GM21576 (cell line): ENCODE results near the gene COPS9.

Experiments used
- ATAC-seq: cut with Tn5 transposase; IDR thresholded peaks from one replicate; pipeline ENCODE4 v1.9.1; 2021; ENCODE audit warnings: mild to moderate bottlenecking, moderate library complexity; ENCODE audit not compliant: unreplicated experiment

Gene COPS9

DNA sequence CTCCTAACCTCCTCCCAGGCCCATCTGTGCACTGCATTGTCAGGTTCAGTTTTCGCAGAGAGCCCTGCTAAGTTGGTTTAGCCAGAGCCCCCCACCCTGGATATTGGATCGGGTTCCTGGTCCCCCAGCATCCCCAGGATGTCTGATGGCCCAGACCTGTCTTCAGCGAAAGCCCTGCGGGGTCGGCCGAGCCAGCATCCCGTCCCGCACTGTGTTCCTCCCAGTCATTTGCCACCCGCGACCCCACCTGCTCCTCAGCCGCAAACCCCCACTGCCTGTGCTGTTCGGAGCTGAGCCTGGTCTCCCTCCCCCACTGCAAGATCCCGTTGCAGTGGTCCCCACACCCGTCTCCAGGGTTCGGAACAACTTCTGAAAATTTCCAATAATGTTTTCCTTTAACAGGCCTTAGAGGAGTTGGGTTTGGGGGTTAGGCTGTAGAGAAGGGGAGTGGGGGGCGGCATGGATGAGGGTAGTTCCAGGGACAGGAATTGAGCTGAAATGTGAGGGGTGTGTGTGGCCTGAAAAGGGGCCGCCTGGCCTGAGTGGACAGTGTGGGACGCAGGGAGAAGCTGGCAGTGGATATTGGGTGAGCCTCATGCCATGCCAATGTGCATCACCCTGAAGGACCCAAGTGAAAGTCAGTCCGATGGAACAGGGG, 1.6 kb upstream of the COPS9 start:
- ATAC-seq = no peak

GRCh38 chr2:240136671-240137292, 677 bp upstream of the COPS9 start:
- peak; percentile 11 for ATAC-seq

GRCh38 chr2:240135706-240136012, 446 bp downstream of the COPS9 start:
- no peak for ATAC-seq

GRCh38 chr2:240134956-240135520, 1.1 kb downstream of the COPS9 start:
- ATAC-seq = no peak

- ATAC-seq = no peak
Observed at GRCh38 chr2:240134466-240134865, 1.6 kb downstream of the COPS9 start.

DNA sequence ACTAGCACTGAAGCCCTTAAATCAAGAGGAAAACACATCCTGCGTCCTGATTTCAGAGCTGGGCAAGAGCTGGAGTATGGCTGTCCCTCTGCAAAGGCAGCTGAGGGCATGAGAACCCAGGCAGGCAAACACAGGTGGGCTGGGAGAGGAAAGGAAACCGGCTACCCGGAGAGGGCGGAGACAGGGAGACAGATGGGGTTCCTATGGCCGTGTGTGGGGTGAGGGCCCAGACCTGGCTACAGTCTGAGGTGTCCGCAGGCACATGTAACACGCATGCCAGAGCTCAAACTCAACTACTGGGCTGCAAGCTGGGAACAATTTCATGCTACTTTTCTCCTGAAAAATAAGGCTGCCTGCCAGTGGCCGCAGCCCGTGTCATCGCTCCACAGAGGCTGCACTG, 2.7 kb downstream of the COPS9 start:
- no peak for ATAC-seq

DNA sequence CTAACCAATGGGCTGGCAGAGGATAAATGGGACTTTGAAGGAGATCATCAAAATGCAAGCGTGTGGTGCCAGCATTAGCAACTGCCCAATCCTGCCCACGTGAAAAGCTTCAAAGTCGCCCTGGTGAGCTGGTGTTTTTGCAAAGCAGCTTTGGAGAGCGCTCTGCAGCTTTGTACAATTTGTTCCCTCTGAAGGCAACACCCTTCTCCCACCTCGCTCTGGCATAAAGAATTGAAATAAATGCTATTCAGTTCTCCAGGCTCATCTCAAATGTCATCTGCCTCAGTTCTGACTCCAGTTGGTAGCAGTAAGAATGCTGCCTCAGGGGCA, 3.5 kb downstream of the COPS9 start:
- ATAC-seq = no peak

DNA sequence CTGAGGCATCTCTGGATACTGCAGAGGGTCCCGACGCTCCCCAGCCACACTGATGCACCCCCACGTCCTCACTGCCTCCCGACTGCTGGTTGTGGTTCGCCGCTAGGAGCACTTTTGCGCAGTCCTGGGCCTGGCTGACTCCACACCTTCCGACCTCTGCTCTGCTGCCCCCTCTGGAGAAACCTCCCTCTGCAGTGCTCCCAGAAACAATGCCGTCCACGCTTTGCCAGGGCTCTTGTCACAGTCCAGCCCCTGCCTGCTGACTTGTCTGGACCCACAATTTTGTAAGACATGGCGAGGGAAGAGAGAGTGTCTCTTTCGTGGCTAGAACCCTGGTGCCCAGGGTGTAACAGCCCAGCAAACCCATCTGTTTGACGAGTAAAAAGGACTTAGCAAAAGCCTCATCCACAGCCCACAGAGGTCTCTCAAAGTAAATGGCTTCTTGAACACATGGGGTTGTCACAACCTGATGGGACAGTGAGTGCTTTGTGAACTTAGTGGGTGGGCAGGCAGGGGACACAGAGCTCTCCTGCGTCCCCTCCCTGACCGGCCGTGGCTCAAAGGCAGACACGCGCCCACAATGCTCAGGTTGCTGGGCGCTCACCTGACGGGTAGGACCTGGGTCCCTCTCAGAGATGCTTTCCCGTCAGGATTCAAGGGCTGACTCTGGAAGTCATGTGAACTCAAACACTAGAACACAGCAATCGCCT, 4.0 kb downstream of the COPS9 start:
- no peak for ATAC-seq

- ATAC-seq = no peak
Observed at GRCh38 chr2:240131296-240131695, 4.8 kb downstream of the COPS9 start.

- ATAC-seq = no peak
Observed at GRCh38 chr2:240130393-240131195, 5.5 kb downstream of the COPS9 start.

- ATAC-seq = no peak
Observed at GRCh38 chr2:240129731-240130392, 6.2 kb downstream of the COPS9 start.

GRCh38 chr2:240129311-240129710, 6.8 kb downstream of the COPS9 start:
- ATAC-seq = no peak

DNA sequence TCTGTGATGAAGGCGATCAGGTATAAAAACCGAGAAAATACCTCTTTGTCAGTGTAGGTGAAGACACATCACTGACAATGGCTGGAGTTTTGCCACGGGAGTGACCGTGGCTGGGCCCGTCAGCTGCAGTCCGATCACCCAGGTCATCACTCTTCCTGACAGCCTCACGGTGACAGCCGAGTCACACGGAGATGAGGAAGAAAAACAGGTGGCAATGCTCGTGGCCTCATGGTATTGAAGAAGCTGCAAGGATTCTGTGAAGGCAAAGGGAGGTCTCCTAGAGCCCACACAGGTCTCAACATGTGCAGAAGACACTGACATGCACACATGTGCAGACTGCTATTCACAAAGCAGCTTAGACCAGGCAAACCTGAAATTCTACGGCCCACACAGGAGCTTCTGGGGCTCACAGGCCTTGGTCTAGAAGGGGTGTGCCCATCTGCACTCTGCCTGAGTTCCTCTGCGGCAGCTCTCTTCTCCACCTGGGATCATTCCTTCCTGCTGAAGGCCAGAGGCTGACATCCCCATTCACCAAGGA, 7.4 kb downstream of the COPS9 start:
- no peak for ATAC-seq

DNA sequence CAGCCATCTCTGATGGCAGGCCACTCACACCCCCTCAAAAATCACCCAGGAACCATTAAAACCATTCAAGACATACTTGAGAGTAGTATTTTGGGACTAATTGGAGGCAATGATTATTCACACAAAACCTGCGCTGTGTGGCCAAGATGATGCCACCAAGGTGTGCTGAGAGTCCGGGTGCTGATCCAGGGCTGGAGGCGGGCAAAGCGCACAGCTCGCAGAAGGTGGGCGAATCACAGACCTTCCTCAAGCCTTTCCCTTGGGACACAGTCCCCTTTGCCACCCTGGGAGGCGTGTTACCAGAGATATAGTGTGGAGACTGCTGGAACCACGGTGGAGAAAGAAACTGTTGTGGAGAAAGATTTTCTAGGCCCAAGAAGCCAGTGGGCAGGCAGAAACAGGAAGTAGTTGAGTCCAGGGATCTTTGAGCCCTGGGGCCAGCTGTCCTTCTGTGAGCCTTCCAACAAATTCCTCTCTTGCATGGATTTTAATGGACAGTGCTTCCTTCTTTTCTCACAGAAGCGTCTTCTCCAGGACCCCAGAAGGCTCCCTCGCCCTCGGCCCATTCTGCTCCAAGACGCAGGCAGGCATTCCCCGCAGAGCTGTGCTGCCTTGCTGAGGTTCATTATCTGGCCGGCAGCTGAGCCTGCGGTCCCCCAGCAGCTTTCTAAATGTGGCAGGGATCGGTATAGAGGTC, 8.0 kb downstream of the COPS9 start:
- ATAC-seq = no peak

GRCh38 chr2:240127191-240127750, 8.8 kb downstream of the COPS9 start:
- ATAC-seq = no peak

DNA sequence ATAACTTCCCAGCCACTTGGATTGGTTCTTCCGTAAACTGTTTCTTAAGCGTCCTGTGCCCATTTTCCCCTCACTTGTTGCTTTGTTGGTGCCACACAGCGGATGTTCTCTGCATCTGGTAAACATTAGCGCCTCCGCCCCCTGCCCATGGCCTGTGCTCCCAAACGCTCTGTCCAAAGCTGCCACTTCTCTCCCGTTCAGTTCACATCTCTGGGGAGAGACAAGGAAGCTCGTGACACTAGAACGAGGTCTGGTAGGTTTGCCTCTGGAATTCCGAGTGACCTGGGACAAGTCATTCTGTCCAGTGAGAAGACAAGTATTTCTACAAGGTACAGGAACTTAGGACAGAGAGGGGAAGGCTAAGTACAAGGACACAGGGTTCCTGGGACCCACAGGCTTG, 9.4 kb downstream of the COPS9 start:
- ATAC-seq = no peak

- no peak for ATAC-seq
Observed at GRCh38 chr2:240125742-240126141, 10.4 kb downstream of the COPS9 start.

DNA sequence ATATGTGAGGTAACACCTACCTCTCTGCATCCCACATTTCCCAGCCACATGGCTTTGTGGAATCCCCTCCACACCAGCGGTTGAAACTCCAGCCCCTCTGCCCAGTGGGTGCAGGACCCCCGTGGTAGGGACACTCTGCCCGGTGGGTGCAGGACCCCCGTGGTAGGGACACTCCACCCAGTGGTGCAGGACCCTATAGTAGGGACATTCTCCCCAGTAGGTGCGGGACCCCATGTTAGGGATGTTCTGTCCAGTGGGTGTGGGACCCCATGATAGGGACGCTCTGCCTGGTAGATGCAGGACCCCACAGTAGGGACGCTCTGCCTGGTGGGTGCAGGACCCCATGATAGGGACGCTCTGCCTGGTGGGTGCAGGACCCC, 11.5 kb downstream of the COPS9 start:
- ATAC-seq = no peak

- no peak for ATAC-seq
Observed at GRCh38 chr2:240123821-240124650, 12.1 kb downstream of the COPS9 start.
